SK-N-SH (cell line): Measurements from ENCODE around the gene RPL28. TPM values are rescaled to one million over a fixed set of nuclear protein-coding genes. Genes with fewer than 3 reads are reported as not detected.

Experiments used
- CTCF ChIA-PET: fragments of 300-600, 350-600 bp; formaldehyde crosslinking; extraction: SDS; loops from one replicate; lab custom pipeline; 2021; lab: Yijun Ruan, JAX
- POLR2A ChIA-PET: fragments of 350-600 bp; sonication (Branson Sonifier 250); formaldehyde crosslinking; extraction: SDS; loops from one replicate; lab custom pipeline; 2020; ENCODE audit warnings: antibody characterized with exemption, inconsistent platforms; lab: Yijun Ruan, JAX
- DNase-seq: peaks from one replicate; pipeline ENCODE4 v3.0.0; 2012
- H2AFZ ChIP-seq: fragments of 200-600 bp; sonication (generic); 2 replicates; pipeline ENCODE4 v1.8.1; 2016; ENCODE audit warnings: antibody characterized with exemption, mild to moderate bottlenecking, low read depth
- H3F3A ChIP-seq: fragments of 200-600 bp; sonication (generic); replicated peaks from 2 replicates; pipeline ENCODE3; 2016; ENCODE audit warnings: antibody characterized with exemption, mild to moderate bottlenecking; ENCODE audit not compliant: insufficient read depth
- H3K27ac ChIP-seq, 2 experiments: fragments of 200-500 bp in 1 of 2; fragments of 200-600 bp in 1 of 2; sonication (Bioruptor generic) in 1 of 2; sonication (generic), shearing (Covaris generic) in 1 of 2; 2 replicates each; pipeline versions ENCODE4 v1.5.1 to v1.6.1; 2014 to 2016; ENCODE audit warnings: low read depth in 2 of 2, inconsistent platforms in 1 of 2, low read length in 1 of 2, mild to moderate bottlenecking in 1 of 2, mixed read lengths in 1 of 2
- H3K27me3 ChIP-seq: fragments of 200-600 bp; sonication (generic), shearing (Covaris generic); 2 replicates; pipeline ENCODE4 v1.6.1; 2016; ENCODE audit warnings: mixed run types; ENCODE audit not compliant: insufficient read depth
- H3K36me3 ChIP-seq, 2 experiments: fragments of 200-500 bp in 1 of 2; fragments of 200-600 bp in 1 of 2; sonication (Bioruptor generic) in 1 of 2; sonication (generic) in 1 of 2; replicated peaks in 1 of 2; 2 replicates each; pipeline versions ENCODE3 to v1.5.1; 2014 to 2016; ENCODE audit warnings: low read length in 1 of 2, mild to moderate bottlenecking in 1 of 2; ENCODE audit not compliant: insufficient read depth in 2 of 2, control insufficient read depth in 1 of 2
- H3K4me1 ChIP-seq, 2 experiments: fragments of 200-500 bp in 1 of 2; fragments of 200-600 bp in 1 of 2; sonication (Bioruptor generic) in 1 of 2; sonication (generic), shearing (Covaris generic) in 1 of 2; 2 replicates each; pipeline versions ENCODE4 v1.5.1 to v1.6.1; 2014 to 2016; ENCODE audit warnings: low read depth in 1 of 2, low read length in 1 of 2, mixed run types in 1 of 2; ENCODE audit not compliant: insufficient read depth in 2 of 2, control insufficient read depth in 1 of 2
- H3K4me2 ChIP-seq: fragments of 200-600 bp; sonication (generic), shearing (Covaris generic); 2 replicates; pipeline ENCODE4 v1.6.1; 2017; ENCODE audit warnings: mixed run types
- H3K4me3 ChIP-seq, 2 experiments: fragments of 200-500 bp in 1 of 2; fragments of 200-600 bp in 1 of 2; sonication (Bioruptor generic) in 1 of 2; sonication (generic), shearing (Covaris generic) in 1 of 2; 2 replicates each; pipeline versions ENCODE4 v1.5.1 to v1.8.1; 2014 to 2016; ENCODE audit warnings: low read depth in 2 of 2, inconsistent platforms in 1 of 2, low read length in 1 of 2, mild to moderate bottlenecking in 1 of 2, mixed read lengths in 1 of 2, moderate library complexity in 1 of 2
- H3K79me2 ChIP-seq: fragments of 200-600 bp; sonication (generic); 2 replicates; pipeline ENCODE4 v1.8.1; 2017; ENCODE audit warnings: mild to moderate bottlenecking; ENCODE audit not compliant: insufficient read depth
- H3K9ac ChIP-seq: fragments of 200-600 bp; sonication (generic); 2 replicates; pipeline ENCODE4 v1.6.1; 2017; ENCODE audit warnings: mixed run types
- H3K9me2 ChIP-seq: fragments of 200-600 bp; sonication (generic); 2 replicates; pipeline ENCODE4 v1.6.1; 2017; ENCODE audit warnings: mixed run types
- H3K9me3 ChIP-seq: fragments of 200-600 bp; sonication (generic); 2 replicates; pipeline ENCODE4 v1.6.1; 2017; ENCODE audit warnings: mixed run types, mild to moderate bottlenecking, moderate library complexity
- H4K20me1 ChIP-seq: fragments of 200-600 bp; sonication (generic); 2 replicates; pipeline ENCODE4 v1.6.1; 2017; ENCODE audit warnings: mild to moderate bottlenecking, mixed run types; ENCODE audit not compliant: insufficient read depth
- CTCF ChIP-seq: fragments of 200-600 bp; sonication (generic); IDR thresholded peaks from 2 replicates; pipeline ENCODE4 v1.6.1; 2017; ENCODE audit warnings: antibody characterized with exemption, mild to moderate bottlenecking, moderate library complexity
- EZH2phosphoT487 ChIP-seq: fragments of 200-600 bp; sonication (generic); IDR thresholded peaks from 2 replicates; pipeline ENCODE4 v1.6.1; 2017; ENCODE audit warnings: low read depth, mixed run types, mild to moderate bottlenecking, antibody characterized with exemption, moderate library complexity, borderline replicate concordance
- GABPA ChIP-seq: IDR thresholded peaks from 2 replicates; pipeline ENCODE4 v1.4.0; 2012; ENCODE audit warnings: low read depth, mild to moderate bottlenecking
- GATA2 ChIP-seq: sonication (generic); formaldehyde crosslinking; IDR thresholded peaks from 2 replicates; pipeline ENCODE4 v1.5.0; 2020; ENCODE audit warnings: mild to moderate bottlenecking, missing genetic modification reagents
- JUND ChIP-seq: IDR thresholded peaks from 2 replicates; pipeline ENCODE4 v1.4.0; 2012
- MAX ChIP-seq: IDR thresholded peaks from 2 replicates; pipeline ENCODE4 v1.4.0; 2012; ENCODE audit warnings: low read depth
- MEF2A ChIP-seq: IDR thresholded peaks from 2 replicates; pipeline ENCODE4 v1.4.0; 2012; ENCODE audit warnings: low read depth, borderline replicate concordance
- RAD21 ChIP-seq: IDR thresholded peaks from 2 replicates; pipeline ENCODE4 v1.6.1; 2012; ENCODE audit warnings: mild to moderate bottlenecking, low read length
- RCOR1 ChIP-seq: fragments of 150-350 bp; IDR thresholded peaks from 2 replicates; pipeline ENCODE4 v1.6.1; 2017; ENCODE audit warnings: antibody characterized with exemption, low read length
- RFX5 ChIP-seq: IDR thresholded peaks from 2 replicates; pipeline ENCODE4 v1.6.1; 2012; ENCODE audit warnings: mild to moderate bottlenecking, improper control_type of control experiment, low read length
- SIN3A ChIP-seq: IDR thresholded peaks from 2 replicates; pipeline ENCODE4 v1.6.1; 2012; ENCODE audit warnings: low read depth, mild to moderate bottlenecking, low read length, moderate library complexity, borderline replicate concordance
- SMC3 ChIP-seq: IDR thresholded peaks from 2 replicates; pipeline ENCODE4 v1.6.1; 2012; ENCODE audit warnings: low read depth, low read length, improper control_type of control experiment
- USF2 ChIP-seq: fragments of 150-350 bp; IDR thresholded peaks from 2 replicates; pipeline ENCODE4 v1.6.1; 2017; ENCODE audit warnings: antibody characterized with exemption, low read length, low read depth, borderline replicate concordance
- YY1 ChIP-seq: IDR thresholded peaks from 2 replicates; pipeline ENCODE4 v1.4.0; 2012; ENCODE audit warnings: low read depth, mild to moderate bottlenecking
- ZBTB33 ChIP-seq: IDR thresholded peaks from 2 replicates; pipeline ENCODE4 v1.4.0; 2012; ENCODE audit warnings: low read depth, borderline replicate concordance
- WGBS: methylation state at CpG from one replicate; pipeline ENCODE4 v1.1.6; 2017; ENCODE audit warnings: low lambda C conversion rate; 5-methylcytosine and 5-hydroxymethylcytosine counted together
- polyA plus RNA-seq, 3 experiments: library from polyadenylated mRNA; depleted of rRNA; stranded (reverse); fragments of >200 nt; gene quantifications; 2 replicates each; pipeline ENCODE4 v1.2.3, GENCODE V29; 2012
- TF ChIP-seq, protein P1 (sequence below): IDR thresholded peaks from 2 replicates; pipeline ENCODE4; 2012

Gene RPL28
- polyA plus RNA-seq, 1 of the 3 experiments (the other 2 are of a cell fraction) = 2,368 TPM

- no peak for DNase-seq
- Histone ChIP-seq H3K36me3 (no peaks in the 10 kb centered on the region), H3K9me3 (no peaks in the 10 kb centered on the region), H3K9ac (no peak overlapping the region), H3K27me3 (peaks cover 23% of the 10 kb centered on the region), H4K20me1 (no peaks in the 10 kb centered on the region), H3K27ac (no peak overlapping the region), H3K9me2 (no peaks in the 10 kb centered on the region), H3K4me3 (no peak overlapping the region), H3K4me1 (peaks cover 0 to 13% of the 10 kb centered on the region in 2 experiments; a peak in 1 of 4 replicates), H3K79me2 (no peaks in the 10 kb centered on the region), H3F3A (peaks cover 9% of the 10 kb centered on the region), H2AFZ (no peak overlapping the region), H3K4me2 (no peak overlapping the region)
- 97% methylated on average over 9 of the region's 19 CpGs for WGBS
- CTCF ChIA-PET = interaction anchor here (1.6 kb wide), 1 partner anchor 57 kb away, joined by 3 read pairs; no protein-coding TSS in a partner anchor
- TF ChIP-seq SIN3A (no peak), ZBTB33 (no peak), RAD21 (no peak), MEF2A (no peak)
- POLR2A ChIA-PET = interaction anchor here (0.9 kb wide), 1 partner anchor 19 kb away, joined by 6 read pairs; no protein-coding TSS in a partner anchor
Observed at GRCh38 chr19:55358493-55358892, 27.2 kb upstream of the RPL28 start.

DNA sequence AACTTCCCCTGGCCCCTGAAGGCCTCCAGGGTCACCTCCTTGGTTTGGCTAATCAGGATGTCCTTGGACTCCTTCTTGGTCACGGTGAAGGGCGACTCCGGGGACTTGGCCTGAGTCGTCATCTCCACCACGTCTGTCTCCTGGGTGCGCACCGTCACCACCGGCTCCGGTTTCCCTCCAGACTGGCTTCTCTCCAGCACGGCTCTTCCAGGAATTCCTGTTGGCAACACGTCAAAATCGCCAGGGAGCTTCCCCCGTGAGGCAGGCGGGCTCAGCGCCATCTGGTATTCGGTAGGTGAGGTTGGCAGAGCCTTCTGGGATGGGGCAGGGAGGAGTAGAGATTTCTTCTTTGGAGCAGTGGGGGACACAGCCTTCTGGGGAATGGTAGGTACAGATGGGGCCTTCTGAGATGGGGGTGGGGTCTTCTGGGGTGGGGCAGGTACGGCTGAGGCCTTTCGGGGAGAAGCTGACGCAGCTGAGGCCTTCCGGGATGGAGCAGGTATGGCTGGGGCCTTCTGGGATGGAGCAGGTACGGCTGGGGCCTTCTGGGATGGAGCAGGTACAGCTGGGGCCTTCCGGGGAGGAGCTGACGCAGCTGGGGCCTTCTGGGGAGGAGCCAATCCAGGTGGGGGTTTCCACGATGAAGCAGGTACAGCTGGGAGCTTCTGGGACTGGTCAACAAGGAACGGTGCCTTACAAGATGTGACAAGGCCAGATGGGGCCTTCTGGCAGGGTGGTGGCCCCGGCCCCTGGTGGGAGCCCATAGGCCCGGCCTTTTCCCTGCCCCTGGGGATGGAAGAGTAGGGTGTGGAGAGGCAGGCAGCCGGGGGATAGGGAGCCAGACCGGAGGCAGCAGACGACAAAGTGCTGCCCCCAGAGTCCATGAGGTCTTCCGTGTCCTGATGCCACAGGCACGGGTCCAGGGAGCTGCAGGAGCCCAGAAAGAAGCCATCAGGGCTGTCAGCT lies 26.5 kb upstream of the RPL28 start:
- no peaks in the 10 kb centered on the region for H4K20me1 ChIP-seq
- peaks cover 9% of the 10 kb centered on the region for H3F3A ChIP-seq
- H3K9ac ChIP-seq = no peak overlapping the region
- H3K36me3 ChIP-seq = no peaks in the 10 kb centered on the region
- peaks cover 19% of the 10 kb centered on the region for H3K27me3 ChIP-seq
- TF ChIP-seq USF2 = no peak
- no peak for TF ChIP-seq EZH2phosphoT487
- TF ChIP-seq JUND = no peak
- no peak for TF ChIP-seq SMC3
- no peak for TF ChIP-seq MAX
- TF ChIP-seq RCOR1 = no peak
- no peak for TF ChIP-seq RAD21
- TF ChIP-seq CTCF = no peak
- TF ChIP-seq, protein P1, sequence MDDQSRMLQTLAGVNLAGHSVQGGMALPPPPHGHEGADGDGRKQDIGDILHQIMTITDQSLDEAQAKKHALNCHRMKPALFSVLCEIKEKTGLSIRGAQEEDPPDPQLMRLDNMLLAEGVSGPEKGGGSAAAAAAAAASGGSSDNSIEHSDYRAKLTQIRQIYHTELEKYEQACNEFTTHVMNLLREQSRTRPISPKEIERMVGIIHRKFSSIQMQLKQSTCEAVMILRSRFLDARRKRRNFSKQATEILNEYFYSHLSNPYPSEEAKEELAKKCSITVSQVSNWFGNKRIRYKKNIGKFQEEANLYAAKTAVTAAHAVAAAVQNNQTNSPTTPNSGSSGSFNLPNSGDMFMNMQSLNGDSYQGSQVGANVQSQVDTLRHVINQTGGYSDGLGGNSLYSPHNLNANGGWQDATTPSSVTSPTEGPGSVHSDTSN = no peak
- no peak for TF ChIP-seq RFX5
- TF ChIP-seq GATA2 (CRISPR knock-in tag) = no peak
- TF ChIP-seq GABPA = no peak
- no peak for TF ChIP-seq YY1
- no peak for TF ChIP-seq SIN3A
- H3K4me1 ChIP-seq = peaks cover 0 to 10% of the 10 kb centered on the region in 2 experiments; a peak in 1 of 4 replicates
- H3K27ac ChIP-seq = no peak overlapping the region
- POLR2A ChIA-PET = interaction anchor here (1.0 kb wide), 1 partner anchor 41 kb away, joined by 3 read pairs; no protein-coding TSS in a partner anchor
- CTCF ChIA-PET = interaction anchor here (1.1 to 1.6 kb wide), 2 partner anchors 10 to 57 kb away, joined by 3 read pairs; no protein-coding TSS in a partner anchor
- H3K9me3 ChIP-seq = no peaks in the 10 kb centered on the region
- no peak overlapping the region for H3K4me2 ChIP-seq
- no peaks in the 10 kb centered on the region for H3K79me2 ChIP-seq
- no peak overlapping the region for H2AFZ ChIP-seq
- 83% methylated on average over 22 of the region's 32 CpGs for WGBS
- H3K4me3 ChIP-seq = no peak overlapping the region
- H3K9me2 ChIP-seq = no peaks in the 10 kb centered on the region
- no peak for DNase-seq
